ENCODE data around the gene SUN1. TPM values are rescaled to one million over a fixed set of nuclear protein-coding genes. Genes with fewer than 3 reads are reported as not detected.

Gene SUN1
- total and polyA plus RNA-seq, 2 of the 8 experiments (the other 6 are each of a cell fraction or from before 2014, with no cell fraction given), result 108 to 158 TPM

GRCh38 chr7:881441-882234 lies 49.4 kb downstream of the SUN1 start:
- Histone ChIP-seq H3K27ac (ENCODE audit: low read depth, low read length) (no peak overlapping the region), H3K9me3 (ENCODE audit: insufficient read depth in 2 of 2, low read depth in 1 of 2, low read length in 1 of 2) (no peaks in the 10 kb centered on the region), H3K14ac (ENCODE audit: insufficient read length) (no peak overlapping the region), H2AFZ (ENCODE audit: low read length) (no peak overlapping the region), H4K20me1 (replicated peaks in 1 of 2; ENCODE audit: control insufficient read depth in 1 of 2, insufficient read depth in 2 of 2, low read length in 2 of 2) (peaks cover 43 to 52% of the 10 kb centered on the region in 2 experiments), H3K23ac (ENCODE audit: insufficient read length) (no peak overlapping the region), H2BK120ac (replicated peaks; ENCODE audit: low read depth, low read length) (no peak overlapping the region), H3K56ac (replicated peaks; ENCODE audit: insufficient read length, low read depth, low read length) (no peak overlapping the region), H2BK12ac (ENCODE audit: low read depth, low read length) (no peak overlapping the region), H3K23me2 (ENCODE audit: low read depth, low read length) (peaks cover 5% of the 10 kb centered on the region; the same call in 1 of the 2 replicates), H4K8ac (ENCODE audit: extremely low read depth, insufficient read depth, low read length) (no peak overlapping the region), H3K4me3 (ENCODE audit: extremely low read depth in 1 of 4, insufficient read depth in 2 of 4, low read depth in 3 of 4, low read length in 4 of 4) (no peak overlapping the region), H2AK5ac (ENCODE audit: low read depth, low read length) (no peak overlapping the region), H3K9ac (replicated peaks in 1 of 4; ENCODE audit: extremely low read depth in 1 of 4, low read depth in 3 of 4, low read length in 3 of 4) (no peak overlapping the region), H3K79me2 (ENCODE audit: control insufficient read depth in 1 of 2, insufficient read depth in 2 of 2, low read length in 2 of 2) (peaks cover 57 to 95% of the 10 kb centered on the region in 2 experiments), H4K5ac (ENCODE audit: insufficient read length, low read depth, low read length) (no peak overlapping the region), H3K27me3 (replicated peaks in 1 of 4; ENCODE audit: control insufficient read depth in 3 of 4, extremely low read depth in 1 of 4, insufficient read depth in 3 of 4, low read length in 3 of 4) (no peaks in the 10 kb centered on the region), H3K18ac (ENCODE audit: extremely low read depth, low read length) (no peak overlapping the region), H2BK15ac (ENCODE audit: low read length) (no peak overlapping the region), H3K79me1 (ENCODE audit: low read depth, low read length) (peaks cover 22% of the 10 kb centered on the region), H3K4ac (replicated peaks; ENCODE audit: insufficient read length, low read depth, low read length) (no peak overlapping the region), H4K91ac (replicated peaks; ENCODE audit: insufficient read length, low read length) (no peak overlapping the region), H2BK5ac (ENCODE audit: low read depth, low read length) (no peak overlapping the region), H3K36me3 (ENCODE audit: control insufficient read depth in 2 of 4, insufficient read depth in 4 of 4, low read length in 3 of 4) (peaks cover 0 to 5% (median 3%) of the 10 kb centered on the region in 4 experiments; a peak in 2 of 8 replicates), H3K4me1 (replicated peaks in 1 of 4; ENCODE audit: control insufficient read depth in 3 of 4, insufficient read depth in 4 of 4, low read length in 3 of 4) (peaks cover 0 to 5% (median 0%) of the 10 kb centered on the region in 4 experiments; a peak in 3 of 7 replicates), H2BK20ac (ENCODE audit: low read length) (no peak overlapping the region), H3K4me2 (ENCODE audit: insufficient read depth in 1 of 2, low read depth in 2 of 2, low read length in 2 of 2) (no peak overlapping the region)
- FAIRE-seq (no peak), DNase-seq (ENCODE audit: low read depth in 1 of 2, low spot score in 2 of 2) (no peak)
- POLR2A ChIA-PET (ENCODE audit: partially characterized antibody), result interaction anchor here (1.6 kb wide), 1 partner anchor 17 kb away, joined by 3 read pairs; no protein-coding TSS in a partner anchor
- CTCF ChIA-PET (ENCODE audit: partially characterized antibody), result interaction anchor here (1.2 kb wide), 1 partner anchor 17 kb away, joined by 3 read pairs; no protein-coding TSS in a partner anchor
- WGBS, 2 experiments (ENCODE audit: extremely low coverage in 1 of 2, insufficient coverage in 1 of 2, insufficient read length in 1 of 2, insufficient replicate concordance in 2 of 2, low coverage in 1 of 2, low lambda C conversion rate in 2 of 2, missing lambda C conversion rate in 1 of 2), result 91% methylated on average over 20 of the region's 20 CpGs; no CpG with 5 or more reads in 1 of the 2 experiments
